Measurements from ENCODE around the gene CHD1. TPM values are rescaled to one million over a fixed set of nuclear protein-coding genes. Genes with fewer than 3 reads are reported as not detected.

The CHD1 gene
- total and polyA plus RNA-seq, 2 of the 13 experiments (the other 11 are each of a cell fraction or from before 2014, with no cell fraction given), result 22.8 to 55.9 TPM

GRCh38 chr5:98964621-98965020 lies 35.8 kb upstream of the CHD1 start:
- ATAC-seq, result no peak
- ChIA-PET POLR2A (no interaction called here), CTCF (ENCODE audit: low intra/inter-chr PET ratio, low total read pairs) (no interaction called here)
- H3K27me3 ChIP-seq (ENCODE audit: control insufficient read depth in 1 of 2, insufficient read depth in 2 of 2, low read length in 2 of 2), result no peaks in the 10 kb centered on the region
- no peaks in the 10 kb centered on the region for H3K36me3 ChIP-seq (replicated peaks in 1 of 2; ENCODE audit: control insufficient read depth in 1 of 2, insufficient read depth in 2 of 2, low read length in 2 of 2)
- no peak for DNase-seq (ENCODE audit: low spot score)
- no peak overlapping the region for H3K27ac ChIP-seq (ENCODE audit: extremely low read length, insufficient read depth, low read length)
- TF ChIP-seq ZNF878 (CRISPR knock-in tag; IDR thresholded peaks at IDR 0.05) (no peak), PRDM4 (CRISPR knock-in tag; IDR thresholded peaks at IDR 0.05; ENCODE audit: borderline replicate concordance) (no peak), IKZF4 (CRISPR knock-in tag; IDR thresholded peaks at IDR 0.05; ENCODE audit: borderline replicate concordance, low read depth, not compliant biosample characterization) (no peak), ZNF354B (CRISPR knock-in tag; IDR thresholded peaks at IDR 0.05) (no peak), ARID2 (CRISPR knock-in tag; IDR thresholded peaks at IDR 0.05; ENCODE audit: borderline replicate concordance) (no peak), MBNL3 (CRISPR knock-in tag; conservative IDR thresholded peaks at IDR 0.05) (no peak), TBX3 (IDR thresholded peaks at IDR 0.05; ENCODE audit: borderline replicate concordance) (no peak)
- no peak overlapping the region for H2AFZ ChIP-seq (ENCODE audit: low read length)
- no peak overlapping the region for H3K4me2 ChIP-seq (ENCODE audit: low read depth, low read length)
- no peaks in the 10 kb centered on the region for H3K4me1 ChIP-seq (ENCODE audit: insufficient read depth, low read length)
- no TSS peak for BruUV-seq (replicated peaks)
- H3K9me3 ChIP-seq (ENCODE audit: low read length), result no peaks in the 10 kb centered on the region
- no peaks in the 10 kb centered on the region for H3K79me2 ChIP-seq (ENCODE audit: insufficient read depth, low read length)
- intact Hi-C loops (cut with micrococcal nuclease; ENCODE audit: unreplicated experiment) (no loop called here), in situ Hi-C loops (cut with HindIII; ENCODE audit: extremely low pct_ligation_motif_present, low pct_unique_long_range_greater_than_20kb) (no loop called here)
- FAIRE-seq, result no peak
- H4K20me1 ChIP-seq (ENCODE audit: insufficient read depth, low read length), result no peaks in the 10 kb centered on the region
- no peak overlapping the region for H3K9ac ChIP-seq (ENCODE audit: insufficient read depth, low read depth, low read length)
- no peak overlapping the region for H3K4me3 ChIP-seq (replicated peaks in 1 of 3; ENCODE audit: insufficient read depth in 1 of 3, low read depth in 2 of 3, low read length in 3 of 3)

Measured in HepG2 (cell line).